GM12801 (cell line): ENCODE measurements around the gene ADAM33.

Experiments
- TF ChIP-seq, protein P1 (sequence below): IDR thresholded peaks from one replicate; pipeline ENCODE4 v1.5.1; 2011; ENCODE audit warnings: control low read depth; ENCODE audit not compliant: insufficient read length; ENCODE audit errors: extremely low read depth

ADAM33 gene

DNA sequence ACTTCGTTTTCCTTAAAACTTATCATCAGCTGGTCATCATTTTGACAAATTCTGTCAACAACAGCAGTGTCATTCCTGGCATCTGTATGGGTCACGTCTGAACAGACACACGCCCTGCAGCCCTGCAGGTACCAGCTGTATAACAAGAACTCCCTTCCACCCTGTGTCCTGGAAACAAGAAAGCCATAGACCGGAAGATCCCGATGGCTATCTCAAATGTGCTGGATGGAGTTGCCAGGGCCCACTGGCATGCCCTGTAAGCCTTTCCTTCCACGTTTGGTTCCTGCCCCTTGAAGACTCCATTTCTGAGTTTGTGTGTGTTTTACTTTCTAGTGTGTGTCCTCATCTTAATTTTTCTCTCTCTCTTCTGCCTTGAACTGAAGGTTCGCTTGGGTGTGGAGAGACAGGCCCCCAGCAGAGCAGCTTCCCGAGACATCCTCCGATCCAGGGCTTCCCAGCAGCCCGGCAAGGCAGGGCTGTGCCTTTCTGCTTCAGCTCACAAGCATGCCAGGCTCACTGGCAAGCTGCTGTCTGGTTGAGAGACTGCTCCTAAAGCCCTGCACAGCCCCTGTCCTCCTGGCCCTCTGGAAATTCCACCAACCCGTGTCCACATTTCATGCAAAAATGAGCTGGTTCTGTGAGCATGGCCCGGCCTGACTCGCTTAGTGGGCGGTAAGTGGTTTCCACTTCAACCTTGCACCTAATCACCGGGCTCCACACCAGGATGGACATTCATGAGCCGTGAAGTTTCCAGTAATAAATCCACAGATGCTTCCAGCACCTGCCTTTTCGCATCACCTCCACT is 27.3 kb downstream of the ADAM33 start:
- TF ChIP-seq, protein P1, sequence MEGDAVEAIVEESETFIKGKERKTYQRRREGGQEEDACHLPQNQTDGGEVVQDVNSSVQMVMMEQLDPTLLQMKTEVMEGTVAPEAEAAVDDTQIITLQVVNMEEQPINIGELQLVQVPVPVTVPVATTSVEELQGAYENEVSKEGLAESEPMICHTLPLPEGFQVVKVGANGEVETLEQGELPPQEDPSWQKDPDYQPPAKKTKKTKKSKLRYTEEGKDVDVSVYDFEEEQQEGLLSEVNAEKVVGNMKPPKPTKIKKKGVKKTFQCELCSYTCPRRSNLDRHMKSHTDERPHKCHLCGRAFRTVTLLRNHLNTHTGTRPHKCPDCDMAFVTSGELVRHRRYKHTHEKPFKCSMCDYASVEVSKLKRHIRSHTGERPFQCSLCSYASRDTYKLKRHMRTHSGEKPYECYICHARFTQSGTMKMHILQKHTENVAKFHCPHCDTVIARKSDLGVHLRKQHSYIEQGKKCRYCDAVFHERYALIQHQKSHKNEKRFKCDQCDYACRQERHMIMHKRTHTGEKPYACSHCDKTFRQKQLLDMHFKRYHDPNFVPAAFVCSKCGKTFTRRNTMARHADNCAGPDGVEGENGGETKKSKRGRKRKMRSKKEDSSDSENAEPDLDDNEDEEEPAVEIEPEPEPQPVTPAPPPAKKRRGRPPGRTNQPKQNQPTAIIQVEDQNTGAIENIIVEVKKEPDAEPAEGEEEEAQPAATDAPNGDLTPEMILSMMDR = no peak

DNA sequence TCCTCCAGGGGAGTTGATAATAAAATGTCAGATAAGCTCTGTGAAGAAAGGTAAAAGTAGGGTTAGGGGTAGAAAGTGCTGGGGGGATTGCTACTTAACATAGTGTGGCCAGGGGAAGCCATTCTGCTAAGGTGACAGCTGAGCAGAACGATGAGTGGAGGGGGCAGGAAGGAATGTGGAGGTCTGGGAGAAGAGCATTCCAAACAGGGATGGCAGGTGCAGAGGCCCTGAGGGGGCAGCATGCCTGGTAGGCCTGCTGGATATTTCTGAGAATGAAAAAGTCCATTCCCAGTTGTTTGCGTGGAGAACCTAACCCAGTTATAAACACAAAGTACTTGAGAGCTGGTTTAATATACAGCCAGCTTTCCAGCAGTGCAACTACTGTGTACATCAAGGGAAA is 27.9 kb downstream of the ADAM33 start:
- TF ChIP-seq, protein P1 = no peak

DNA sequence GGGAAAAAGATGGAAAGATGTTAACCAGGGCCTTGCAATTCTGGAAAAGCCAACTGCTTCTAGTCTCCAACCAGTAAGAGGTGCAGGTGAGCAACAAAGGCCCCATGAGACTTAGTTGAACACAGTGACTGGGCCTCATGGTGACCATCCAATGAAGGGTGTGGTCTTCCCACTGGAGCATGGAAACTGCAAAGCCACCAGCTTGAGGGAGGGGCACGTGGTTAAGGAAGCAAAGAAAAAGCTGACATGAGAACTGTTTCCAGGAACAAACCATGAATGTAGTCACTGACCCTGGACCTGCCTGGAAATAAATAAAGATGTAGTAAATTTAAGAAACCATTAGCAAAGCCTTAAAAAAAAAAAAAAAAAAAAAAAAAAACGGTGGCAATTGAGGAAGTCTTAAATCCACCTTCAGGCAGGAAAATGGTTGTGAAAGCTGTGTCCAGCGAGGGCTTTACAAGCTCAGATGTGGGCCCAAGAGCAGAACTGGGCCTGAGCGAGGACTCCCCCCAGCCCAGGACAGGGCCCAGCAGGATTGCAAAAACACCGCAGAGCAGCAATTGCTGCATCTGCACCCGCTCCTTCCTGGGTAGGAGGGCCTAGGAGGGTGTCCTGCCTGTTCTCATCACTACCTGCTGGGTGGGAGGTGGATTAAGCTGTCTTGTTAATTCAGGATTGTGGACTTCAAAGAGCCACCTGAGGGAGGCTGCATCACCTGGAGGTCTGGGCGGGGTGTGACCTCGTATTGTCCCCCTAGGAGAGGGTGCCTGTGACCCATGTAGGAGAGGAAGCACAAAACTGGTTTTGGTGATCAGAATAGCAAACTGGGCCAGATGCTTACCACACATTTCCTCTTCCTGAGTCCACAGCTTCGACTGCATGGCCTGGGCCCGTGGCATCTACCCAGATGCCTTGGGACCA is 28.9 kb downstream of the ADAM33 start:
- TF ChIP-seq, protein P1 = no peak

DNA sequence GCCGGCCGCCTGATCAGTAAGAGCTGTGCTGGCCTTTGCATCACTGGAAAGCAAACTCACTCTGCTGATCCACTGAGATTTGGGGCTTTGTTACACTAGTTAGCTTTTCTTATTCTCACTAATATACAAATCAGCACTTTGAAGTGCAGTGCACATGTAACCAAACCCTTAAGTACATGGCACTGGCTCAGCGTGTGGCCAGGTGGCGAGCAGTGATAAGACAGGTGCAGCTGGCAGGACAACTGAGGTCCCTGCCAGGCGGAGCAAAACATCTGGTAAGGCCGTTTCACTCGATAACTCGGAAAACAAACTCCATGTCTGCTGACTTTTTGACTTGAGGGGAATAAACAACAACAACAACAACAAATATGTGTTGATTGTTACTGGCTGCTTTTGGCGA is 29.6 kb downstream of the ADAM33 start:
- TF ChIP-seq, protein P1 = no peak

DNA sequence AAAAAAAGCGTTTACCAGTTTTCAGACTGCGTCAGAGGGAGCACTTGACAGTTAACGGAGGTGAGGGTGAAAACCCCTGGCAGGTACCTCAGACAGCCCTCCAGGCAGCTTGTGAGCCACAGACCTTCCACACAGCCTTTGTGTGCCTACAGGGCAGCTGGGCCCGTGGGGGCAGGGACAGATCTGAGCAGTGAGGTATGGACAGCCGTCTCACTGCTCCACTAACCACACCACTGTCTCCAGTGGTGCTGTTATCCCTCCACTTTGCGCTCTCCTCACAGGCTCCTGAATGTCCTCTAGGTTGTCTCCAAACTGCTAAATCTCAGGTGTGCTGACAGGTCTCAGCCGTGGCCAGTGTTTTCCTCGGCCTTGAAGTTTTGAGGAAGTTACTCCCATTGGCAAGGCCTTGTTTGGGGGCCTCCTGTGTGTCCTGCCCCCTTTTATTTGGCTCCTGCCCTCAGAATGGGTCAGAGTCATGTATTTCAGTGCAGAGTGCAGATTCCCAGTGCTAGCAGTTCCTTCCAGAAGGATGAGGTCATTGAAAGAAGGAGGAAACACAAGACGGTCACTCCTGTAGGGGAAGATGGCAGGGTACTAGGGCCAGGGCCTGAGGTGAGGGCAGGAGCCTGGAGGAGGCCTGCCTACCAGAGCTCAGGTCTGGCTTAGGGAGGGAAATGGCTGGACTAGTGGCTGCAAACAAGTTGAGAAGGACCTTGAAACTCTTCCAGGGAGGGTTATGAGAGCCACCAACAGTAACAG is 30.4 kb downstream of the ADAM33 start:
- TF ChIP-seq, protein P1 = no peak

DNA sequence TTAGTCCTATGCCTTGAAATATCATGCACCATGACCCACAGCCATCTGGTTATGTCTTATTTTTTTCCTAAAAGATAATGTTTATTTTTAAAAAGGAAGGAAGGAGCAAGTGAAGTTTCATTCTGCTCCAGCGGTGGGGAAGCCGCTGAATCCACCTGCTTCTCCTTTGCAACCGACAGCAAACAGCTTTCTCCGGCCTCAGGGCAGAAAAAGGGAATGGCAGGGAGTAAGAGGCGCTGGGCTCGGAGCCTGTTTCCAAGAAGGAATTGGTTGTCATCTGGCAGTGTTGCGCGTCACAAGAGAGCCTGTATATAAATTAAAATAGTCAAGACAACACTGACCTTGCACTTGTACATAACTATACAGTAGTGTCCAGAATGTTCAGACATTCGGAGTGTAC is 32.9 kb downstream of the ADAM33 start:
- TF ChIP-seq, protein P1 = no peak

DNA sequence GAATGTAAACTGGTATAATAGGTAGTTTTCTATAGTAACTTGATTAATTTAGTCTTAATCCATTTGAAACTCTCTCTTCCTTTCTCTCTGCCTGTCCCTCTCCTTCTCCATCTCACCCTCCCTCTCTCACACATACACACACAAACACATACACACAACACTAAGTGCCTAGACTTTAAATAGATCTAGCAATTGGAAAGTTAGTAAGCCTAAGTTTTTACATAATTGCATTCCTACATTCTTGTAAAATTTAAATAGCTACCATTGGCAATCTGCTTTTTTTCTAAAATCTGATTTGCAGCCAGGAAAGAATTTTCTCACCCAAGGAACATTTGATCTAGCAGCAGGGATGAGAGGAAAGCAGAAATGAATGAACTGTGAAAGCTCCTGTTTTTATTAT is 34.3 kb downstream of the ADAM33 start:
- TF ChIP-seq, protein P1 = no peak
